OCI-LY7 (cell line): ENCODE data around the gene DGUOK.

Source experiments
- EZH2phosphoT487 ChIP-seq: fragments of 200-600 bp; sonication (generic); IDR thresholded peaks from 2 replicates; pipeline ENCODE4 v1.6.1; 2018; ENCODE audit warnings: low read depth, borderline replicate concordance, mild to moderate bottlenecking, mixed run types, antibody characterized with exemption, low read length, moderate library complexity, mixed read lengths
- TF ChIP-seq, protein P1 (sequence below): fragments of 200-600 bp; sonication (generic); conservative IDR thresholded peaks from 2 replicates; pipeline ENCODE4 v1.5.1; 2014; ENCODE audit warnings: mild to moderate bottlenecking, antibody characterized with exemption, low read length, moderate library complexity, mixed read lengths

- TF ChIP-seq, protein P1, sequence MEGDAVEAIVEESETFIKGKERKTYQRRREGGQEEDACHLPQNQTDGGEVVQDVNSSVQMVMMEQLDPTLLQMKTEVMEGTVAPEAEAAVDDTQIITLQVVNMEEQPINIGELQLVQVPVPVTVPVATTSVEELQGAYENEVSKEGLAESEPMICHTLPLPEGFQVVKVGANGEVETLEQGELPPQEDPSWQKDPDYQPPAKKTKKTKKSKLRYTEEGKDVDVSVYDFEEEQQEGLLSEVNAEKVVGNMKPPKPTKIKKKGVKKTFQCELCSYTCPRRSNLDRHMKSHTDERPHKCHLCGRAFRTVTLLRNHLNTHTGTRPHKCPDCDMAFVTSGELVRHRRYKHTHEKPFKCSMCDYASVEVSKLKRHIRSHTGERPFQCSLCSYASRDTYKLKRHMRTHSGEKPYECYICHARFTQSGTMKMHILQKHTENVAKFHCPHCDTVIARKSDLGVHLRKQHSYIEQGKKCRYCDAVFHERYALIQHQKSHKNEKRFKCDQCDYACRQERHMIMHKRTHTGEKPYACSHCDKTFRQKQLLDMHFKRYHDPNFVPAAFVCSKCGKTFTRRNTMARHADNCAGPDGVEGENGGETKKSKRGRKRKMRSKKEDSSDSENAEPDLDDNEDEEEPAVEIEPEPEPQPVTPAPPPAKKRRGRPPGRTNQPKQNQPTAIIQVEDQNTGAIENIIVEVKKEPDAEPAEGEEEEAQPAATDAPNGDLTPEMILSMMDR, result no peak
- no peak for TF ChIP-seq EZH2phosphoT487
Measured at GRCh38 chr2:74002505-74003421, 76.1 kb downstream of the DGUOK start.
